Adrenal gland (tissue), 5 donors: Measurements from ENCODE around the gene C1orf174.

Experiments used
- POLR2A ChIP-seq, 2 donors: fragments of 450-650 bp; IDR thresholded peaks; one replicate each; pipeline ENCODE4 v1.6.1; 2017; ENCODE audit warnings: antibody characterized with exemption in 2 of 2, mild to moderate bottlenecking in 2 of 2, moderate library complexity in 1 of 2
- TF ChIP-seq, protein P1 (sequence below), 6 experiments: fragments of 450-650 bp in 4 of 6; fragments of 200-600 bp in 2 of 6; sonication (generic) in 1 of 6; IDR thresholded peaks; 1 replicate in 5 of 6; 2 replicates in 1 of 6; pipeline versions ENCODE4 v1.5.1 to v1.8.0; 2016 to 2021; ENCODE audit warnings: antibody characterized with exemption in 6 of 6, mild to moderate bottlenecking in 2 of 6, moderate library complexity in 1 of 6
- donor health status: DM: no; HTN: no; CAD: no.

DNA sequence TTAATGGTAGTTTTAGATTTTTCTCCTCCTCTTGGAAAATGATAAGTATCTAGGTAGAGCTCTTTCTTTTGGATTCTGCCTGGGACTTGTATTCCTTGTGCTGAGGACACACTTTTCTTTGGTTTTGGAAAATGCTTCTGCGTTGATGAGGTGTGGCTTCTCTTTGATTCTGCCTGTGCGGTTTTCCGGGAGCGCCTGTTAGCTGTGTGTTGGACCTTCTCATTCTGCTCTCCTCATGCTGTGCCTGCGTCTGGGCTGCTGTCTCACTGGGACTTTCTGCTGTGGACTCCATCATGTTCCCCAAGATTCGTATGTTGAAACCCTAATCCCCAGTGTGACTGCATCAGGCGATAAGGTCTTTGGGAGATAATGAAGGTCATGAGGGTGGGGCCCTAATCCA is 21.0 kb downstream of the C1orf174 start:
- TF ChIP-seq, protein P1, sequence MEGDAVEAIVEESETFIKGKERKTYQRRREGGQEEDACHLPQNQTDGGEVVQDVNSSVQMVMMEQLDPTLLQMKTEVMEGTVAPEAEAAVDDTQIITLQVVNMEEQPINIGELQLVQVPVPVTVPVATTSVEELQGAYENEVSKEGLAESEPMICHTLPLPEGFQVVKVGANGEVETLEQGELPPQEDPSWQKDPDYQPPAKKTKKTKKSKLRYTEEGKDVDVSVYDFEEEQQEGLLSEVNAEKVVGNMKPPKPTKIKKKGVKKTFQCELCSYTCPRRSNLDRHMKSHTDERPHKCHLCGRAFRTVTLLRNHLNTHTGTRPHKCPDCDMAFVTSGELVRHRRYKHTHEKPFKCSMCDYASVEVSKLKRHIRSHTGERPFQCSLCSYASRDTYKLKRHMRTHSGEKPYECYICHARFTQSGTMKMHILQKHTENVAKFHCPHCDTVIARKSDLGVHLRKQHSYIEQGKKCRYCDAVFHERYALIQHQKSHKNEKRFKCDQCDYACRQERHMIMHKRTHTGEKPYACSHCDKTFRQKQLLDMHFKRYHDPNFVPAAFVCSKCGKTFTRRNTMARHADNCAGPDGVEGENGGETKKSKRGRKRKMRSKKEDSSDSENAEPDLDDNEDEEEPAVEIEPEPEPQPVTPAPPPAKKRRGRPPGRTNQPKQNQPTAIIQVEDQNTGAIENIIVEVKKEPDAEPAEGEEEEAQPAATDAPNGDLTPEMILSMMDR (IDR thresholded peaks at IDR 0.05): no peak
- TF ChIP-seq POLR2A (IDR thresholded peaks at IDR 0.05): no peak
